ENCODE measurements around the gene APELA.
"Not testable (repeated sequence)": the region's sequence is repeated elsewhere in the genome, so short reads cannot be mapped to it uniquely, and the experiment has no call there.

Gene APELA

DNA sequence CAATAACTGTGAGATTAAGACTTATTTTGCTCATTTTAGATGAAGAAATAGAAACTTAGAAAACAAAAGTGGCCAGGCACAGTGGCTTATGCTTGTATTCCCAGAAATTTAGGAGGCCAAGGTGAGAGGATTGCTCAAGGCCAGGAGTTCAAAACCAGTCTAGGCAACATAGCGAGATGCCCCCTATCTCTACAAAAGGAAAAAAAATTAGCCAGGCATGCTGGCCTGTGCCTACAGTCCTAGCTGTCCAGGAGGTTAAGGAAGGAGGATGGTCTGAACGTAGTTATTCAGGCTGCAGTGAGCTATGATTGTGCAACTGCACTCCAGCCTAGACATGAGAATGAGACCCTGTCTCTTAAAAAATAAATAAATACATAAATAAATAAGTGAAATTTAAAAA is 28.0 kb downstream of the APELA start:
- no peaks in the 10 kb centered on the region for H3K36me3 ChIP-seq
- H3K4me1 ChIP-seq: no peaks in the 10 kb centered on the region
- H3K9me3 ChIP-seq: no peaks in the 10 kb centered on the region; the same call in 1 of the 2 replicates
- no peak overlapping the region for H3K4me3 ChIP-seq (ENCODE audit: low read depth, low read length)
- H3K27me3 ChIP-seq: no peaks in the 10 kb centered on the region
- TF ChIP-seq, protein P1, sequence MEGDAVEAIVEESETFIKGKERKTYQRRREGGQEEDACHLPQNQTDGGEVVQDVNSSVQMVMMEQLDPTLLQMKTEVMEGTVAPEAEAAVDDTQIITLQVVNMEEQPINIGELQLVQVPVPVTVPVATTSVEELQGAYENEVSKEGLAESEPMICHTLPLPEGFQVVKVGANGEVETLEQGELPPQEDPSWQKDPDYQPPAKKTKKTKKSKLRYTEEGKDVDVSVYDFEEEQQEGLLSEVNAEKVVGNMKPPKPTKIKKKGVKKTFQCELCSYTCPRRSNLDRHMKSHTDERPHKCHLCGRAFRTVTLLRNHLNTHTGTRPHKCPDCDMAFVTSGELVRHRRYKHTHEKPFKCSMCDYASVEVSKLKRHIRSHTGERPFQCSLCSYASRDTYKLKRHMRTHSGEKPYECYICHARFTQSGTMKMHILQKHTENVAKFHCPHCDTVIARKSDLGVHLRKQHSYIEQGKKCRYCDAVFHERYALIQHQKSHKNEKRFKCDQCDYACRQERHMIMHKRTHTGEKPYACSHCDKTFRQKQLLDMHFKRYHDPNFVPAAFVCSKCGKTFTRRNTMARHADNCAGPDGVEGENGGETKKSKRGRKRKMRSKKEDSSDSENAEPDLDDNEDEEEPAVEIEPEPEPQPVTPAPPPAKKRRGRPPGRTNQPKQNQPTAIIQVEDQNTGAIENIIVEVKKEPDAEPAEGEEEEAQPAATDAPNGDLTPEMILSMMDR (IDR thresholded peaks at IDR 0.05; ENCODE audit: low read depth, low read length): no peak
- no peak for DNase-seq

DNA sequence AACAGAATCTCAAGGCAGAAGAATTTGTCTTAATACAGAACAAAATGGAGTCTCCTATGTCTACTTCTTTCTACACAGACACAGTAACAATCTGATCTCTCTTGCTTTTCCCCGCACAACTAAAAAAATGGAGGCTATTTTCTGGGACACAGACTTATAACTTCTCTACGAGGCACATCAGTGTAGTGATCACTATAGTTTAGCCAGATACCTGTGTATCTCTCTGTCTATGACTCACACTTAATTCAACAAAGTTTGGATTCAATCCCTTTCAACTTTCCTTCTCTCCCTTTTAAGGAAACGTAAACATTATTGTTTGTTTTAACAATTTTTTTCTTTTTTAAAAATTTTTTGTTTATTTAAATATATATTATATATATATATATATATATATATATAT is 29.4 kb downstream of the APELA start:
- Histone ChIP-seq H3K36me3 (no peaks in the 10 kb centered on the region), H3K4me1 (no peaks in the 10 kb centered on the region), H3K9me3 (no peaks in the 10 kb centered on the region; the same call in 1 of the 2 replicates), H3K4me3 (ENCODE audit: low read depth, low read length) (no peak overlapping the region), H3K27me3 (no peaks in the 10 kb centered on the region)
- no peak for DNase-seq
- TF ChIP-seq, protein P1 (IDR thresholded peaks at IDR 0.05; ENCODE audit: low read depth, low read length): no peak

DNA sequence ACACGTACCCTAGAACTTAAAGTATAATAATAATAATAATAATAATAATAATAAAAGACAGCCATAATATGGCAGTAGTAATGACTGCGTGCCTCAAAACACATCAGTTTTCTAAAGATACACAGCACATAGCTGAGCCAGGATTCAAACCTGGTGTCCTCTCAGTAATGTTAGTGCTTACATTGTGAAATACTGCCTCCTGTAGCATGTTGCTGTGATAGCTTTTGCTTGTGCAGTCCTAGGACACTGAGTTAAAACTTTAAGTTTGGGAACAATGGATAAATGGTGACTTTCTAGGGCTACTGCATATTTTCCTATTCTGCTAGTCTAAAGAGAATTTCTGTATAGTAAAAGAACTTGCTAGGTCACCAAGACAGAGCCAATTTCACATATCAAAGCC is 36.5 kb downstream of the APELA start:
- not testable (repeated sequence) for DNase-seq; H3K4me1 ChIP-seq; H3K9me3 ChIP-seq; H3K36me3 ChIP-seq; H3K27me3 ChIP-seq; H3K4me3 ChIP-seq (ENCODE audit: low read depth, low read length)

DNA sequence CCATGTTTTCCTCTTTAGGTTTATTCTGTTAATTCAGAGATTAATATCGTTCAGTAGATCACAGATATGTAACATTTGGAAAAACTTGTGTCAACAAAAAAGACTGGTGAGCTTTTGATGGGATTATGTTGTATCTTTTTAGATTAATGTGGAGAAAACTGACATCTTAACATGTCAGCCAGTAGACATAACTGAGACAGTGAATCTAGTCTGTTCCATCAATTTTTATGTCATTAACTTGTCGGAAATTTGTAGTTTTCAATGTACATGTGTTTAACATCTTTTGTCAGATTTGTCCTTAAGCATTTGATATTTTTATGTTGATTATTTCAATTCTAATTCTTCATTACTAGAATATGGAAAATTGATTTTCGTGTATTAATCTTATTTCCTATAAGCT is 42.0 kb downstream of the APELA start:
- DNase-seq: no peak
- no peaks in the 10 kb centered on the region for H3K27me3 ChIP-seq
- H3K4me3 ChIP-seq (ENCODE audit: low read depth, low read length): no peak overlapping the region
- no peaks in the 10 kb centered on the region for H3K36me3 ChIP-seq
- TF ChIP-seq, protein P1 (IDR thresholded peaks at IDR 0.05; ENCODE audit: low read depth, low read length): no peak
- H3K9me3 ChIP-seq: no peaks in the 10 kb centered on the region
- no peaks in the 10 kb centered on the region for H3K4me1 ChIP-seq

DNA sequence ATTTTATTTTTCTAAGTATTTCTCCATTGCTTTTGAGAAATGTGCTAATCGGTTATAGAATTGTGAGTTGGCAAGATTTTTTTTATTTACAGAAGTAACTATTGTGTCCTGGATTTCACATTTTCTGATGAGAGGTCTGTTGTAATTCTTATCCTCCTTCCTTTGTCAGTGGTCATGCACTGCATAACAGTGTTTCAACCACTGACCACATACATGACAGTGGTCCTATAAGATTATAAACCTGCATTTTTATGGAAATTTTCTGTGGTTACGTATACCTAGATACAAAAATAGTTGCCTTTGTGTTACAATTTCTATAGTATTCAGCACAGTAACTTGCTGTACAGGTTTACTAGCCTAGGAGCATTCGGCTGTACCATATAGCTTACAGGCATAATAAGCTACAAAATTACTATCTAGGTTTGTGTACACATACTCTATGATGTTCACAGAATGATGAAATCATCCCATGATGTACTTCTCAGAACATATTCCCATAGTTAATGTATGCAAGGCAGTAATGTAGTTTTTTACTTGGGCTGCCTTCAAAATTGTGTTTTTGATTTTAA is 47.8 kb downstream of the APELA start:
- DNase-seq: no peak
- TF ChIP-seq, protein P1 (IDR thresholded peaks at IDR 0.05; ENCODE audit: low read depth, low read length): no peak
- H3K4me1 ChIP-seq: no peaks in the 10 kb centered on the region
- no peaks in the 10 kb centered on the region for H3K36me3 ChIP-seq
- H3K9me3 ChIP-seq: no peaks in the 10 kb centered on the region
- H3K4me3 ChIP-seq (ENCODE audit: low read depth, low read length): no peak overlapping the region
- no peaks in the 10 kb centered on the region for H3K27me3 ChIP-seq

DNA sequence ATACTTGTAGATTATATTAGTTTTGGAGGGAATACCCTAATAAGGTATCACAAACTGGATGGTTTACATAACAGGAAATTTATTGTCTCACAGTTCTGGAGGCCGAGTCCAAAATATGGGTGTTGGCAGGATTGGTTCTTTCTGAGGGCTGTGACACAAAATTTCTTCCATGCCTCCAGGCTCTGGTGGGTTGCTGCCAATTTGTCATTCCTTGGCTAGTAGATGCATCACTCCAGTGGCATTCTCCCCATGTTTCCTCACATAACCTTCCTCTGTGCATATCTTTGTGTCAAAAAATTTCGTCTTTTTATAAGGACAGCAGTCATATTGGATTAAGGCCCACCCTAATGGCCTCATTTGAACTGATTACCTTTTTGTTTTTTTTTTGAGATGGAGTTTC is 49.3 kb downstream of the APELA start:
- TF ChIP-seq, protein P1 (IDR thresholded peaks at IDR 0.05; ENCODE audit: low read depth, low read length): no peak
- Histone ChIP-seq H3K4me1 (no peaks in the 10 kb centered on the region), H3K4me3 (ENCODE audit: low read depth, low read length) (no peak overlapping the region), H3K9me3 (no peaks in the 10 kb centered on the region; the same call in 1 of the 2 replicates), H3K27me3 (no peaks in the 10 kb centered on the region), H3K36me3 (no peaks in the 10 kb centered on the region)
- DNase-seq: no peak

DNA sequence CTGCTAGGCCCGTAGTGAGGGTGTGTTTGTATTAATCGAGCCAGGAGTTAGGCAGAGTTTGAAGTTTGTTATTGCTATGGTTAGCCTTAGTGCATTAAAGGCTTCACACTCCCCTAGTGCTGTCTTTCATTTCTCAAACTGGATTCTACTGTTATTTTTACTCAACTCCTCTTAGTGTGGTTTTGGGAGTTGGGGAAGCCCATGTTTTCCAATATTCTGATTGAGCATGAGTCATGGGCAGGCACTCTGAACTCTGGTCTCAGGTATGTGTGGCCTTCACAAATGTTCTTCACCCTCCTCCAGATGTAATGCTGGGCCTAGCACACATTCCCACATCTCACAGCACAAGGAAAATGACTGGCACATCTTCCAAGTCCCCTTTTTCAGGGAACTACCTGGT is 50.1 kb downstream of the APELA start:
- not testable (repeated sequence) for DNase-seq; H3K9me3 ChIP-seq; H3K4me1 ChIP-seq; H3K36me3 ChIP-seq; H3K4me3 ChIP-seq (ENCODE audit: low read depth, low read length); H3K27me3 ChIP-seq

Measured in BE2C (cell line).